HG03558 (cell line): ENCODE measurements around the gene PTPRM.

Experiments used
- ATAC-seq: cut with Tn5 transposase; IDR thresholded peaks from one replicate; pipeline ENCODE4 v1.9.1; 2021; ENCODE audit warnings: moderate number of reproducible peaks; ENCODE audit not compliant: unreplicated experiment; ENCODE audit errors: extremely low read depth

The PTPRM gene

GRCh38 chr18:7566567-7567473, at the start of gene PTPRM:
TSS of gene PTPRM (plus strand) at chr18:7567316. CDS start at chr18:7567819, 503 bp downstream.
- ATAC-seq: peak; percentile 82

- ATAC-seq: no peak
Observed at GRCh38 chr18:7517852-7518251, 49.3 kb upstream of the PTPRM start.

GRCh38 chr18:7520200-7520785, 46.8 kb upstream of the PTPRM start:
- ATAC-seq: no peak

GRCh38 chr18:7521226-7521856, 45.8 kb upstream of the PTPRM start:
- ATAC-seq: no peak

- no peak for ATAC-seq
Observed at GRCh38 chr18:7523772-7524171, 43.3 kb upstream of the PTPRM start.

- no peak for ATAC-seq
Observed at GRCh38 chr18:7524786-7525185, 42.3 kb upstream of the PTPRM start.

GRCh38 chr18:7532942-7533341, 34.2 kb upstream of the PTPRM start:
- ATAC-seq: no peak

GRCh38 chr18:7535436-7536205, 31.5 kb upstream of the PTPRM start:
- no peak for ATAC-seq

- no peak for ATAC-seq
Observed at GRCh38 chr18:7537145-7537544, 30.0 kb upstream of the PTPRM start.

- ATAC-seq: no peak
Observed at GRCh38 chr18:7541835-7542234, 25.3 kb upstream of the PTPRM start.

- no peak for ATAC-seq
Observed at GRCh38 chr18:7544686-7545085, 22.4 kb upstream of the PTPRM start.

GRCh38 chr18:7545734-7546133, 21.4 kb upstream of the PTPRM start:
- no peak for ATAC-seq

- ATAC-seq: no peak
Observed at GRCh38 chr18:7548221-7548620, 18.9 kb upstream of the PTPRM start.

GRCh38 chr18:7548721-7549120, 18.4 kb upstream of the PTPRM start:
- no peak for ATAC-seq

- no peak for ATAC-seq
Observed at GRCh38 chr18:7557973-7558372, 9.1 kb upstream of the PTPRM start.

- ATAC-seq: no peak
Observed at GRCh38 chr18:7558769-7559168, 8.3 kb upstream of the PTPRM start.

- no peak for ATAC-seq
Observed at GRCh38 chr18:7559709-7560319, 7.3 kb upstream of the PTPRM start.

- ATAC-seq: no peak
Observed at GRCh38 chr18:7561909-7562460, 5.1 kb upstream of the PTPRM start.

- ATAC-seq: no peak
Observed at GRCh38 chr18:7562491-7562890, 4.6 kb upstream of the PTPRM start.

- no peak for ATAC-seq
Observed at GRCh38 chr18:7565677-7566076, 1.4 kb upstream of the PTPRM start.
